ENCODE results near the gene RPL13A.

- no peak for TF ChIP-seq EZH2 (IDR thresholded peaks at IDR 0.05)
- TF ChIP-seq, protein P1, sequence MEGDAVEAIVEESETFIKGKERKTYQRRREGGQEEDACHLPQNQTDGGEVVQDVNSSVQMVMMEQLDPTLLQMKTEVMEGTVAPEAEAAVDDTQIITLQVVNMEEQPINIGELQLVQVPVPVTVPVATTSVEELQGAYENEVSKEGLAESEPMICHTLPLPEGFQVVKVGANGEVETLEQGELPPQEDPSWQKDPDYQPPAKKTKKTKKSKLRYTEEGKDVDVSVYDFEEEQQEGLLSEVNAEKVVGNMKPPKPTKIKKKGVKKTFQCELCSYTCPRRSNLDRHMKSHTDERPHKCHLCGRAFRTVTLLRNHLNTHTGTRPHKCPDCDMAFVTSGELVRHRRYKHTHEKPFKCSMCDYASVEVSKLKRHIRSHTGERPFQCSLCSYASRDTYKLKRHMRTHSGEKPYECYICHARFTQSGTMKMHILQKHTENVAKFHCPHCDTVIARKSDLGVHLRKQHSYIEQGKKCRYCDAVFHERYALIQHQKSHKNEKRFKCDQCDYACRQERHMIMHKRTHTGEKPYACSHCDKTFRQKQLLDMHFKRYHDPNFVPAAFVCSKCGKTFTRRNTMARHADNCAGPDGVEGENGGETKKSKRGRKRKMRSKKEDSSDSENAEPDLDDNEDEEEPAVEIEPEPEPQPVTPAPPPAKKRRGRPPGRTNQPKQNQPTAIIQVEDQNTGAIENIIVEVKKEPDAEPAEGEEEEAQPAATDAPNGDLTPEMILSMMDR (IDR thresholded peaks at IDR 0.05), result no peak
- no peak for TF ChIP-seq EZH2phosphoT487 (IDR thresholded peaks at IDR 0.05)
These were observed 1.2 kb upstream of the RPL13A start for GRCh38 chr19:49486232-49486631.
